Liver (tissue), 3 donors: Measurements from ENCODE around the gene TBC1D7.

Experiments
- CTCF ChIP-seq: fragments of 150-350 bp; IDR thresholded peaks from 2 replicates; pipeline ENCODE4 v1.5.1; 2017; ENCODE audit warnings: improper control_type of control experiment, low read depth, low read length; ENCODE audit not compliant: missing input control
- RAD21 ChIP-seq, 2 donors: IDR thresholded peaks; 2 replicates each; pipeline ENCODE4 v1.6.1; 2016; ENCODE audit warnings: antibody characterized with exemption in 2 of 2, mild to moderate bottlenecking in 2 of 2
- SP1 ChIP-seq: IDR thresholded peaks from 2 replicates; pipeline ENCODE4 v1.6.1; 2018; ENCODE audit warnings: antibody characterized with exemption, mild to moderate bottlenecking
- TF ChIP-seq, protein P1 (sequence below): IDR thresholded peaks from 2 replicates; pipeline ENCODE4 v1.6.1; 2016; ENCODE audit warnings: antibody characterized with exemption
- donor health status: healthy.
- donor health status: healthy.

DNA sequence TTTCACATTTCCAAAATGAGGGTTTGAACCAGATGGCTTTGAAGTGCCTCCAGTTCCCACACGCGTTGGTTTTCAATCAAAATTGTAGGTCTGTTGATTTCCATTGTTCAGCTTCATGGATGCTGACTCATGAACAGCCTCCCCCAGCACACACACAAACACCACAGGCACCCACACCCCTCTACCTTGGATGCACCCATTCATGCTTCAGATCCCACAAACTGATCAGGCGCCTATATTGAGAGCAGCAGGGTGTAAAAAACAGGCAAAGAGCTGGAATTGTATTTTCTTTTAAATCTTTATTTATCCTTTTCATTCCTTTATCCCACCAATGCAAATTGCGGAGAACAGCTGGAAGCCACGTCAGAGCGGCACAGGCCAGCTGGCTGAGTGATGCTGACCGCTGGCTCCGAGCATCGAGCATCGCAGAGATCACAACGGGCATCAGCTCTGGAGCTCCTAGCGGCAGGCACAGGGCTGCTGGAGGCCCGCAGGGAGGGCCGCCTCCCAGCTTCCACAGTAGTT is 29.3 kb upstream of the TBC1D7 start:
- TF ChIP-seq CTCF, result no peak
- no peak for TF ChIP-seq SP1
- TF ChIP-seq, protein P1, sequence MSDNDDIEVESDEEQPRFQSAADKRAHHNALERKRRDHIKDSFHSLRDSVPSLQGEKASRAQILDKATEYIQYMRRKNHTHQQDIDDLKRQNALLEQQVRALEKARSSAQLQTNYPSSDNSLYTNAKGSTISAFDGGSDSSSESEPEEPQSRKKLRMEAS, result no peak
- no peak for TF ChIP-seq RAD21 (IDR thresholded peaks at IDR 0.05)
